Liver (tissue), 9 donors: Measurements from ENCODE around the gene SIK3. TPM values are rescaled to one million over a fixed set of nuclear protein-coding genes. Genes with fewer than 3 reads are reported as not detected.

ENCODE experiments used
- DNase-seq: peaks from one replicate; pipeline ENCODE4 v3.0.0-alpha.2; 2017; ENCODE audit warnings: low spot score
- H3K27ac ChIP-seq, 2 donors: one replicate each; pipeline ENCODE4 v1.7.0; 2013; ENCODE audit warnings: inconsistent platforms in 2 of 2, low read length in 2 of 2, control low read depth in 1 of 2, low read depth in 1 of 2, mild to moderate bottlenecking in 1 of 2
- H3K27me3 ChIP-seq, 4 donors: one replicate each; pipeline versions ENCODE4 v1.6.1 to v1.7.0; 2013; ENCODE audit warnings: low read length in 3 of 4, inconsistent platforms in 1 of 4, mild to moderate bottlenecking in 1 of 4, moderate library complexity in 1 of 4; ENCODE audit not compliant: control insufficient read depth in 4 of 4, insufficient read depth in 4 of 4
- H3K36me3 ChIP-seq, 4 donors: one replicate each; pipeline versions ENCODE4 v1.6.1 to v1.7.0; 2013; ENCODE audit warnings: low read length in 3 of 4, mild to moderate bottlenecking in 3 of 4, low read depth in 1 of 4, moderate library complexity in 1 of 4; ENCODE audit not compliant: control insufficient read depth in 4 of 4, insufficient read depth in 3 of 4
- H3K4me1 ChIP-seq, 4 donors: one replicate each; pipeline versions ENCODE4 v1.6.1 to v1.7.0; 2013; ENCODE audit warnings: low read length in 3 of 4, mild to moderate bottlenecking in 3 of 4, moderate library complexity in 1 of 4; ENCODE audit not compliant: control insufficient read depth in 4 of 4, insufficient read depth in 4 of 4
- H3K4me3 ChIP-seq, 3 donors: one replicate each; pipeline versions ENCODE4 v1.6.1 to v1.7.0; 2013; ENCODE audit warnings: low read length in 3 of 3, control low read depth in 1 of 3, low read depth in 1 of 3, mild to moderate bottlenecking in 1 of 3
- H3K9ac ChIP-seq, 2 donors: one replicate each; pipeline ENCODE4 v1.7.0; 2013; ENCODE audit warnings: low read length in 2 of 2, mild to moderate bottlenecking in 2 of 2, moderate library complexity in 2 of 2, control low read depth in 1 of 2, low read depth in 1 of 2
- H3K9me3 ChIP-seq, 4 donors: one replicate each; pipeline versions ENCODE4 v1.6.1 to v1.7.0; 2013; ENCODE audit warnings: low read length in 3 of 4; ENCODE audit not compliant: control insufficient read depth in 4 of 4
- EGR1 ChIP-seq, 2 donors: IDR thresholded peaks; 2 replicates each; pipeline ENCODE4 v1.6.1; 2016 to 2018; ENCODE audit warnings: antibody characterized with exemption in 2 of 2, low read depth in 2 of 2
- FOXA1 ChIP-seq: IDR thresholded peaks from 2 replicates; pipeline ENCODE4 v1.6.1; 2016; ENCODE audit warnings: antibody characterized with exemption
- FOXA2 ChIP-seq: IDR thresholded peaks from 2 replicates; pipeline ENCODE4 v1.6.1; 2016; ENCODE audit warnings: antibody characterized with exemption
- GABPA ChIP-seq, 2 donors: IDR thresholded peaks in 1 of 2; conservative IDR thresholded peaks in 1 of 2; 2 replicates each; pipeline ENCODE4 v1.6.1; 2016; ENCODE audit warnings: antibody characterized with exemption in 2 of 2, mild to moderate bottlenecking in 1 of 2, moderate library complexity in 1 of 2
- HNF4A ChIP-seq, 2 donors: conservative IDR thresholded peaks; 2 replicates each; pipeline ENCODE4 v1.6.1; 2016; ENCODE audit warnings: antibody characterized with exemption in 2 of 2, mild to moderate bottlenecking in 2 of 2
- HNF4G ChIP-seq: IDR thresholded peaks from 2 replicates; pipeline ENCODE4 v1.6.1; 2016; ENCODE audit warnings: antibody characterized with exemption
- JUND ChIP-seq, 2 donors: IDR thresholded peaks; 2 replicates each; pipeline ENCODE4 v1.6.1; 2016; ENCODE audit warnings: antibody characterized with exemption in 2 of 2
- MAX ChIP-seq: IDR thresholded peaks from 2 replicates; pipeline ENCODE4 v1.6.1; 2016; ENCODE audit warnings: antibody characterized with exemption
- NR2F2 ChIP-seq: IDR thresholded peaks from 2 replicates; pipeline ENCODE4 v1.6.1; 2016; ENCODE audit warnings: antibody characterized with exemption
- RAD21 ChIP-seq, 2 donors: IDR thresholded peaks; 2 replicates each; pipeline ENCODE4 v1.6.1; 2016; ENCODE audit warnings: antibody characterized with exemption in 2 of 2, mild to moderate bottlenecking in 2 of 2
- RXRA ChIP-seq, 2 donors: IDR thresholded peaks; 2 replicates each; pipeline ENCODE4 v1.6.1; 2017 to 2018; ENCODE audit warnings: antibody characterized with exemption in 2 of 2, mild to moderate bottlenecking in 1 of 2
- SP1 ChIP-seq: IDR thresholded peaks from 2 replicates; pipeline ENCODE4 v1.6.1; 2018; ENCODE audit warnings: antibody characterized with exemption, mild to moderate bottlenecking
- TAF1 ChIP-seq: conservative IDR thresholded peaks from 2 replicates; pipeline ENCODE4 v1.6.1; 2016; ENCODE audit warnings: antibody characterized with exemption, mild to moderate bottlenecking
- YY1 ChIP-seq: IDR thresholded peaks from 2 replicates; pipeline ENCODE4 v1.6.1; 2016; ENCODE audit warnings: antibody characterized with exemption, mild to moderate bottlenecking
- WGBS: extraction: QIAGEN DNeasy Blood & Tissue Kit; methylation state at CpG from one replicate; pipeline ENCODE4 v1.1.7; 2013; 5-methylcytosine and 5-hydroxymethylcytosine counted together
- polyA plus RNA-seq, 2 donors: library from polyadenylated mRNA; stranded (reverse) in 1 of 2; unstranded in 1 of 2; fragments of 200-250 nt in 1 of 2; fragments of >200 nt in 1 of 2; fragmentation: Nextera tagmentation in 1 of 2; extraction: Ambion mirVana in 1 of 2; gene quantifications; one replicate each; pipeline versions ENCODE4 v1.2.1 to v1.2.3, GENCODE V29; 2013 to 2015
- total RNA-seq, 2 donors: library from RNA; depleted of rRNA; stranded (reverse); fragments of >200 nt; gene quantifications; one replicate each; pipeline ENCODE4 v1.2.3, GENCODE V29; 2014
- TF ChIP-seq, protein P1 (sequence below): IDR thresholded peaks from 2 replicates; pipeline ENCODE4 v1.6.1; 2016; ENCODE audit warnings: antibody characterized with exemption, mild to moderate bottlenecking
- TF ChIP-seq, protein P2 (sequence below): IDR thresholded peaks from 2 replicates; pipeline ENCODE4 v1.6.1; 2016; ENCODE audit warnings: antibody characterized with exemption
- TF ChIP-seq, protein P3 (sequence below): IDR thresholded peaks from 2 replicates; pipeline ENCODE4 v1.6.1; 2016; ENCODE audit warnings: antibody characterized with exemption
- TF ChIP-seq, protein P4 (sequence below): fragments of 150-350 bp; IDR thresholded peaks from 2 replicates; pipeline ENCODE4 v1.5.1; 2017; ENCODE audit warnings: improper control_type of control experiment, low read depth, low read length; ENCODE audit not compliant: missing input control
- donor health status: healthy.
- donor health status: healthy.
- donor health status: healthy.
- donor health status: healthy.
- donor health status: healthy.

The SIK3 gene
- total and polyA plus RNA-seq, 4 donors = 6.9 to 52.4 (median 14.4) TPM

DNA sequence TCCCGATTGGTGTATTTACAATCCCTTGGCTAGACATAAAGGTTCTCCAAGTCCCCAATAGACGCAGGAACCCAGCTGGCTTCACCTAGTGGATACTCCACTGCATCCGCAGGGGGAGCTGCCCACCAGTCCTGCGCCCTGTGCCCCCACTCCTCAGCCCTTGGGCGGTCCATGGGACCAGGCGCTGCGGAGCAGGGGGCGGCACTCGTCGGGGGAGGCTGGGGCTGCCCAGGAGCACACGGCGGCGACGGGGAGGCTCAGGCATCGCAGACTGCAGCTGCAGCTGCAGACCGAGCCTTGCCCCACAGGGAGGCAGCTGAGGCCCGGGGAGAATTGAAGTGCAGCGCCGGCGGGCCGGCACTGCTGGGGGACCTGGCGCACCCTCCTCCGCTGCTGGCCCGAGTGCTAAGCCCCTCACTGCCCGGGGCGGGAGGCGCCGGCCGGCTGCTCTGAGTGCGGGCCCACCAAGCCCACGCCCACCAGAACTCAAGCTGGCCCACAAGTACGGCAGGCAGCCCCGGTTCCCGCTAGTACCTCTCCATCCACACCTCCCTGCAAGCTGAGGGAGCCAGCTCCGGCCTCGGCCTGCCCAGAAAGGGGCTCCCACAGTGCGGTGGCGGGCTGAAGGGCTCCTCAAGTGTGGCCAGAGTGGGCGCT lies 12.2 kb upstream of the SIK3 start:
- no peak overlapping the region for H3K27ac ChIP-seq
- TF ChIP-seq HNF4A (conservative IDR thresholded peaks at IDR 0.05) = no peak
- TF ChIP-seq HNF4G = no peak
- TF ChIP-seq, protein P1, sequence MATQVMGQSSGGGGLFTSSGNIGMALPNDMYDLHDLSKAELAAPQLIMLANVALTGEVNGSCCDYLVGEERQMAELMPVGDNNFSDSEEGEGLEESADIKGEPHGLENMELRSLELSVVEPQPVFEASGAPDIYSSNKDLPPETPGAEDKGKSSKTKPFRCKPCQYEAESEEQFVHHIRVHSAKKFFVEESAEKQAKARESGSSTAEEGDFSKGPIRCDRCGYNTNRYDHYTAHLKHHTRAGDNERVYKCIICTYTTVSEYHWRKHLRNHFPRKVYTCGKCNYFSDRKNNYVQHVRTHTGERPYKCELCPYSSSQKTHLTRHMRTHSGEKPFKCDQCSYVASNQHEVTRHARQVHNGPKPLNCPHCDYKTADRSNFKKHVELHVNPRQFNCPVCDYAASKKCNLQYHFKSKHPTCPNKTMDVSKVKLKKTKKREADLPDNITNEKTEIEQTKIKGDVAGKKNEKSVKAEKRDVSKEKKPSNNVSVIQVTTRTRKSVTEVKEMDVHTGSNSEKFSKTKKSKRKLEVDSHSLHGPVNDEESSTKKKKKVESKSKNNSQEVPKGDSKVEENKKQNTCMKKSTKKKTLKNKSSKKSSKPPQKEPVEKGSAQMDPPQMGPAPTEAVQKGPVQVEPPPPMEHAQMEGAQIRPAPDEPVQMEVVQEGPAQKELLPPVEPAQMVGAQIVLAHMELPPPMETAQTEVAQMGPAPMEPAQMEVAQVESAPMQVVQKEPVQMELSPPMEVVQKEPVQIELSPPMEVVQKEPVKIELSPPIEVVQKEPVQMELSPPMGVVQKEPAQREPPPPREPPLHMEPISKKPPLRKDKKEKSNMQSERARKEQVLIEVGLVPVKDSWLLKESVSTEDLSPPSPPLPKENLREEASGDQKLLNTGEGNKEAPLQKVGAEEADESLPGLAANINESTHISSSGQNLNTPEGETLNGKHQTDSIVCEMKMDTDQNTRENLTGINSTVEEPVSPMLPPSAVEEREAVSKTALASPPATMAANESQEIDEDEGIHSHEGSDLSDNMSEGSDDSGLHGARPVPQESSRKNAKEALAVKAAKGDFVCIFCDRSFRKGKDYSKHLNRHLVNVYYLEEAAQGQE = no peak
- TF ChIP-seq GABPA (IDR thresholded peaks at IDR 0.05 in 1 of 2, conservative IDR thresholded peaks at IDR 0.05 in 1 of 2) = no peak
- TF ChIP-seq FOXA1 = no peak
- TF ChIP-seq FOXA2 = no peak
- TF ChIP-seq SP1 = no peak
- TF ChIP-seq, protein P2, sequence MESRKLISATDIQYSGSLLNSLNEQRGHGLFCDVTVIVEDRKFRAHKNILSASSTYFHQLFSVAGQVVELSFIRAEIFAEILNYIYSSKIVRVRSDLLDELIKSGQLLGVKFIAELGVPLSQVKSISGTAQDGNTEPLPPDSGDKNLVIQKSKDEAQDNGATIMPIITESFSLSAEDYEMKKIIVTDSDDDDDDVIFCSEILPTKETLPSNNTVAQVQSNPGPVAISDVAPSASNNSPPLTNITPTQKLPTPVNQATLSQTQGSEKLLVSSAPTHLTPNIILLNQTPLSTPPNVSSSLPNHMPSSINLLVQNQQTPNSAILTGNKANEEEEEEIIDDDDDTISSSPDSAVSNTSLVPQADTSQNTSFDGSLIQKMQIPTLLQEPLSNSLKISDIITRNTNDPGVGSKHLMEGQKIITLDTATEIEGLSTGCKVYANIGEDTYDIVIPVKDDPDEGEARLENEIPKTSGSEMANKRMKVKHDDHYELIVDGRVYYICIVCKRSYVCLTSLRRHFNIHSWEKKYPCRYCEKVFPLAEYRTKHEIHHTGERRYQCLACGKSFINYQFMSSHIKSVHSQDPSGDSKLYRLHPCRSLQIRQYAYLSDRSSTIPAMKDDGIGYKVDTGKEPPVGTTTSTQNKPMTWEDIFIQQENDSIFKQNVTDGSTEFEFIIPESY = no peak
- TF ChIP-seq EGR1 (IDR thresholded peaks at IDR 0.05; ENCODE audit: low read depth in 2 of 2) = no peak
- TF ChIP-seq YY1 = no peak
- TF ChIP-seq NR2F2 = no peak
- no peak for TF ChIP-seq JUND (IDR thresholded peaks at IDR 0.05)
- TF ChIP-seq MAX = no peak
- TF ChIP-seq, protein P3, sequence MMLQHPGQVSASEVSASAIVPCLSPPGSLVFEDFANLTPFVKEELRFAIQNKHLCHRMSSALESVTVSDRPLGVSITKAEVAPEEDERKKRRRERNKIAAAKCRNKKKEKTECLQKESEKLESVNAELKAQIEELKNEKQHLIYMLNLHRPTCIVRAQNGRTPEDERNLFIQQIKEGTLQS = no peak
- TF ChIP-seq, protein P4, sequence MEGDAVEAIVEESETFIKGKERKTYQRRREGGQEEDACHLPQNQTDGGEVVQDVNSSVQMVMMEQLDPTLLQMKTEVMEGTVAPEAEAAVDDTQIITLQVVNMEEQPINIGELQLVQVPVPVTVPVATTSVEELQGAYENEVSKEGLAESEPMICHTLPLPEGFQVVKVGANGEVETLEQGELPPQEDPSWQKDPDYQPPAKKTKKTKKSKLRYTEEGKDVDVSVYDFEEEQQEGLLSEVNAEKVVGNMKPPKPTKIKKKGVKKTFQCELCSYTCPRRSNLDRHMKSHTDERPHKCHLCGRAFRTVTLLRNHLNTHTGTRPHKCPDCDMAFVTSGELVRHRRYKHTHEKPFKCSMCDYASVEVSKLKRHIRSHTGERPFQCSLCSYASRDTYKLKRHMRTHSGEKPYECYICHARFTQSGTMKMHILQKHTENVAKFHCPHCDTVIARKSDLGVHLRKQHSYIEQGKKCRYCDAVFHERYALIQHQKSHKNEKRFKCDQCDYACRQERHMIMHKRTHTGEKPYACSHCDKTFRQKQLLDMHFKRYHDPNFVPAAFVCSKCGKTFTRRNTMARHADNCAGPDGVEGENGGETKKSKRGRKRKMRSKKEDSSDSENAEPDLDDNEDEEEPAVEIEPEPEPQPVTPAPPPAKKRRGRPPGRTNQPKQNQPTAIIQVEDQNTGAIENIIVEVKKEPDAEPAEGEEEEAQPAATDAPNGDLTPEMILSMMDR = no peak
- TF ChIP-seq TAF1 = no peak
- no peak for TF ChIP-seq RAD21 (IDR thresholded peaks at IDR 0.05)
- no peak for TF ChIP-seq RXRA (IDR thresholded peaks at IDR 0.05)
- H3K4me3 ChIP-seq = no peak overlapping the region
- H3K4me1 ChIP-seq = no peaks in the 10 kb centered on the region
- no peaks in the 10 kb centered on the region for H3K36me3 ChIP-seq
- H3K27me3 ChIP-seq = no peaks in the 10 kb centered on the region
- DNase-seq = no peak
- H3K9me3 ChIP-seq = no peaks in the 10 kb centered on the region
- H3K9ac ChIP-seq = no peak overlapping the region
- WGBS = 96% methylated on average over 39 of the region's 39 CpGs
